ENCODE results near the gene TARBP1. TPM values are rescaled to one million over a fixed set of nuclear protein-coding genes. Genes with fewer than 3 reads are reported as not detected.

The TARBP1 gene
- total RNA-seq, 4 donors from 2014 or later: 5.8 to 11.1 (median 9.8) TPM

GRCh38 chr1:234435620-234436019 lies 43.4 kb downstream of the TARBP1 start:
- no peak for DNase-seq (ENCODE audit: extremely low spot score)
- TF ChIP-seq POLR2AphosphoS5 (IDR thresholded peaks at IDR 0.05) (no peak), POLR2A (IDR thresholded peaks at IDR 0.05; ENCODE audit: low read depth) (no peak), CTCF (IDR thresholded peaks at IDR 0.05) (no peak), EP300 (IDR thresholded peaks at IDR 0.05) (no peak)
- H3K27ac ChIP-seq (replicated peaks in 1 of 4): no peak overlapping the region
- H3K36me3 ChIP-seq: peaks cover 0 to 32% (median 18%) of the 10 kb centered on the region in 4 donors
- H3K4me1 ChIP-seq: peaks cover 4 to 9% (median 7%) of the 10 kb centered on the region in 4 donors
- 72% methylated on average over 8 of the region's 8 CpGs for WGBS
- H3K4me3 ChIP-seq: no peak overlapping the region
- H3K9me3 ChIP-seq: peaks cover 0 to 10% (median 4%) of the 10 kb centered on the region in 4 donors
- H3K27me3 ChIP-seq: no peaks in the 10 kb centered on the region
- intact Hi-C loops (cut with DNase I): no loop called here

GRCh38 chr1:234434706-234435105 lies 44.3 kb downstream of the TARBP1 start:
- intact Hi-C loops (cut with DNase I): no loop called here
- Histone ChIP-seq H3K9me3 (peaks cover 0 to 5% (median 0%) of the 10 kb centered on the region in 4 donors), H3K36me3 (peaks cover 3 to 35% (median 20%) of the 10 kb centered on the region in 4 donors), H3K27ac (replicated peaks in 1 of 4) (no peak overlapping the region), H3K4me1 (peaks cover 4 to 9% (median 7%) of the 10 kb centered on the region in 4 donors), H3K4me3 (no peak overlapping the region), H3K27me3 (no peaks in the 10 kb centered on the region)
- 89% methylated on average over 2 of the region's 2 CpGs for WGBS
- DNase-seq (ENCODE audit: extremely low spot score): no peak
- TF ChIP-seq EP300 (IDR thresholded peaks at IDR 0.05) (no peak), POLR2AphosphoS5 (IDR thresholded peaks at IDR 0.05) (no peak), CTCF (IDR thresholded peaks at IDR 0.05) (no peak), POLR2A (IDR thresholded peaks at IDR 0.05; ENCODE audit: low read depth) (no peak)

GRCh38 chr1:234433563-234434285 lies 45.3 kb downstream of the TARBP1 start:
- DNase-seq (ENCODE audit: extremely low spot score): no peak
- intact Hi-C loops (cut with DNase I): no loop called here
- peaks cover 6 to 45% (median 29%) of the 10 kb centered on the region in 4 donors for H3K36me3 ChIP-seq

GRCh38 chr1:234431255-234431654 lies 47.7 kb downstream of the TARBP1 start:
- DNase-seq (ENCODE audit: extremely low spot score): no peak
- Histone ChIP-seq H3K4me1 (no peaks in the 10 kb centered on the region), H3K9me3 (no peaks in the 10 kb centered on the region), H3K27ac (replicated peaks in 1 of 4) (no peak overlapping the region), H3K27me3 (no peaks in the 10 kb centered on the region), H3K36me3 (peaks cover 14 to 55% (median 34%) of the 10 kb centered on the region in 4 donors), H3K4me3 (no peak overlapping the region)
- 85% methylated on average over 4 of the region's 4 CpGs for WGBS
- intact Hi-C loops (cut with DNase I): no loop called here
- TF ChIP-seq POLR2AphosphoS5 (IDR thresholded peaks at IDR 0.05) (no peak), POLR2A (IDR thresholded peaks at IDR 0.05; ENCODE audit: low read depth) (no peak), CTCF (IDR thresholded peaks at IDR 0.05) (no peak), EP300 (IDR thresholded peaks at IDR 0.05) (no peak)

More at GRCh38 chr1:234433563-234434285, 45.3 kb downstream of the TARBP1 start:
- no peaks in the 10 kb centered on the region for H3K9me3 ChIP-seq
- no peaks in the 10 kb centered on the region for H3K27me3 ChIP-seq
- H3K4me1 ChIP-seq: peaks cover 4 to 9% (median 7%) of the 10 kb centered on the region in 4 donors
- no peak overlapping the region for H3K27ac ChIP-seq (replicated peaks in 1 of 4)
- TF ChIP-seq POLR2A (IDR thresholded peaks at IDR 0.05; ENCODE audit: low read depth) (no peak), CTCF (IDR thresholded peaks at IDR 0.05) (no peak), EP300 (IDR thresholded peaks at IDR 0.05) (no peak), POLR2AphosphoS5 (IDR thresholded peaks at IDR 0.05) (no peak)
- no peak overlapping the region for H3K4me3 ChIP-seq
- 95% methylated on average over 1 of the region's 1 CpG for WGBS
